Measurements from ENCODE around the gene TMEM158.
A peak's percentile ranks its signal among the peaks of the same experiment; 100 is the strongest.

The TMEM158 gene

GRCh38 chr3:45227946-45228345, 1.9 kb upstream of the TMEM158 start:
- DNase-seq: no peak

- DNase-seq: no peak
Observed at GRCh38 chr3:45227071-45227820, 1.2 kb upstream of the TMEM158 start.

- DNase-seq: peak; percentile 31
Observed at GRCh38 chr3:45225465-45226205, 452 bp downstream of the TMEM158 start.

- DNase-seq: no peak
Observed at GRCh38 chr3:45224824-45225464, 1.1 kb downstream of the TMEM158 start.

GRCh38 chr3:45223889-45224727, 2.0 kb downstream of the TMEM158 start:
- no peak for DNase-seq

- no peak for DNase-seq
Observed at GRCh38 chr3:45219694-45220093, 6.4 kb downstream of the TMEM158 start.

GRCh38 chr3:45218578-45219390, 7.3 kb downstream of the TMEM158 start:
- DNase-seq: no peak

- no peak for DNase-seq
Observed at GRCh38 chr3:45216021-45216609, 10.0 kb downstream of the TMEM158 start.

GRCh38 chr3:45215466-45215865, 10.6 kb downstream of the TMEM158 start:
- DNase-seq: no peak

- DNase-seq: no peak
Observed at GRCh38 chr3:45214061-45214680, 11.9 kb downstream of the TMEM158 start.

GRCh38 chr3:45212095-45212468, 14.0 kb downstream of the TMEM158 start:
- DNase-seq: no peak

GRCh38 chr3:45211466-45212094, 14.5 kb downstream of the TMEM158 start:
- DNase-seq: no peak

GRCh38 chr3:45210308-45211041, 15.6 kb downstream of the TMEM158 start:
- peak; percentile 71 for DNase-seq

GRCh38 chr3:45209526-45209925, 16.6 kb downstream of the TMEM158 start:
- no peak for DNase-seq

- peak; percentile 28 for DNase-seq
Observed at GRCh38 chr3:45208586-45208985, 17.5 kb downstream of the TMEM158 start.

- DNase-seq: no peak
Observed at GRCh38 chr3:45207446-45207845, 18.6 kb downstream of the TMEM158 start.

- DNase-seq: no peak
Observed at GRCh38 chr3:45205126-45205525, 21.0 kb downstream of the TMEM158 start.

- DNase-seq: no peak
Observed at GRCh38 chr3:45204136-45204535, 22.0 kb downstream of the TMEM158 start.

- no peak for DNase-seq
Observed at GRCh38 chr3:45199837-45200648, 26.0 kb downstream of the TMEM158 start.
